CD4-positive, alpha-beta T cell treated with Interleukin-17A for 4 hours (primary cell): ENCODE results near the gene BPTF.
"Not testable (repeated sequence)": the region's sequence is repeated elsewhere in the genome, so short reads cannot be mapped to it uniquely, and the experiment has no call there.

ENCODE experiments used
- DNase-seq: peaks from one replicate; pipeline ENCODE4 v3.0.0-alpha.2; 2020; ENCODE audit warnings: mixed read lengths

The BPTF gene

DNA sequence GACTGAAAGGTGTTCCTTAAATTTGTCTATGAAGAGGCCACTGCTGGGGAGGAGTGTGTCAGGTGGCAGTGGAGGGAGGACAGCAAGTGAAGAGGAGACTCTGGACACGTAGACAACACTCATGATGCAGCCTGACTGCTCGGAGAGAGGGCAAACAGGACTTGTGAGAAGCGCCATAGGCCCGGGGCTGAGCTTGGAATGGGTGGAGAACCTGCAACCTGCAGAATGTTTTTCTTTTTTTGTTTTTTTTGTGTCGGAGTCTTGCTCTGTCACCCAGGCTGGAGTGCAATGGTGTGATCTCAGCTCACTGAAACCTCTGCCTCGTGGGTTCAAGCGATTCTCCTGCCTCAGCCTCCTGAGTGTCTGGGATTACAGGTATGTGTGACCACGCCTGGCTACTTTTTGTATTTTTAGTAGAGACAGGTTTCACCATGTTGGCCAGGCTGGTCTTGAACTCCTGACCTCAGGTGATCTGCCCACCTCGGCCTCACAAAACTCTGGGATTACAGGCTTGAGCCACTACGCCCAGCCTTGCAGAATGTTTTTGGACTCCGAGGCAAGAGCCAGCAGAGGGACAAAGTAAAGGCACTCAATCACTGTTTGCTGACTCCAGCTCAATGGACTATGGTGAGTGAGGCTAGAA lies 189.9 kb downstream of the BPTF start:
- no peak for DNase-seq

GRCh38 chr17:68016838-68017237 lies 191.5 kb downstream of the BPTF start:
- no peak for DNase-seq

DNA sequence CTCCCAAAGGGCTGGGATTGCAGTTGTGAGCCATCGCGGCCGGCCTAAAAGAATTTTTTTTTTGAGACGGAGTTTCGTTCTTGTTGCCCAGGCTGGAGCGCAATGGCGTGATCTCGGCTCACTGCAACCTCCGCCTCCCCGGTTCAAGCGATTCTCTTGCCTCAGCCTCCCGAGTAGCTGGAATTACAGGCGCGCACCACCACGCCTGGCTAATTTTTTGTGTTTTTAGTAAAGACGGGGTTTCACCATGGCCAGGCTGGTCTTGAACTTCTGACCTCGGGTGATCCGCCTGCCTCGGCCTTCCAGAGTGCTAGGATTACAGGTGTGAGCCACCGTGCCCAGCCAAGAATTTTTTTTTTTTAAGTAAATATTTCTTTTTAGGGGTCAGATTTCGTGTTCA lies 193.2 kb downstream of the BPTF start:
- not testable (repeated sequence) for DNase-seq

- DNase-seq: no peak
Measured at GRCh38 chr17:68019336-68019674, 194.0 kb downstream of the BPTF start.

- peak; percentile 94 for DNase-seq
Measured at GRCh38 chr17:68019675-68020408, 194.5 kb downstream of the BPTF start.

DNA sequence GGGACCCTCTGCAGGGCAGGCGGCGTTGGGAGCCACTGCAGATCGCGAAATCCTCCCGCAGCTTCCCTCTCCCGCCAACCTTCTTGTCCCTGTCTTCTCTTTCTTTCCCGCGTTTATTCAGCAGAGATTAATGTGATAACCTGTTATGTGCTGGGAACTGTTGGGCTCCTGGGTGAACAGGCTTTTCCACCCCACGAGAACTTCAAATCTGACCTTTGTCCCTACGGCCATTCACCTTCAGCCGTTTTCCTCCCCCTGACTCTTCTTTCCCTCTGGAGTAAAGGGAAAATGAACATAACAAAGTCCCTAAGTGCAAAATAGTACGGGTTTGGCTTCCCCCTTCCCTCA lies 195.1 kb downstream of the BPTF start:
- no peak for DNase-seq

DNA sequence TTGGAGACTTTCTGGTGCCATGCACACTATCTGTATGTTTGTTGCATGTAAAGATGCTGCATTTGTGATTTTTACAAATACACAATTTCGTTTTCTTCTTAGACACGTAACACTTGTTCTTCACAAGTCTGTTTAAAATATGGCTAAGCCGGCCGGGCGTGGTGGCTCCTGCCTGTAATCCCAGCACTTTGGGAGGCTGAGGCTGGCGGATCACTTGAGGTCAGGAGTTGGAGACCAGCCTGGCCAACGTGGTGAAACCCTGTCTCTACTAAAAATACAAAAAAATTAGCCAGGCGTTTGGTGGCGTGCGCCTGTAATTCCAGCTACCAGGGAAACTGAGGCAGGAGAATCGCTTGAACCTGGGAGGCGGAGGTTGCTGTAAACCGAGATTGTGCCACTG lies 195.5 kb downstream of the BPTF start:
- DNase-seq: not testable (repeated sequence)

DNA sequence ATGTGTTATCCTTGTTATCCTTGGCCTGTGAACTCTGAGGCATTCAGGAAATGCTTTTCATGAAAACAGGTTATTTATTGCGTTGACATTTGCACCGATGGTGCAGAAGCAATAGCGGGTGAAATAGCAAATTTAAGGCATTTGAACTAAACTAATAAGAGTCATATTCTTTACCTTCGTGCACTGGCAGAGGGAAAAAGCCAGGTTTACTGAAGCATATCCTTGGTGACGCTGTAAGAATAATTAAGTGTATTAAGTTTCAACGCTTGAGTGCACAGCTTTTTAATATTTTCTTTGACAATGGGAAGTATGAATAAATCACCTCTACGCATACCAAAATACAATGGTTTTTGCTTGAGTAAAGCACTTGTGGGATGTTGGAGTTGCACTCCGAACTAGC lies 196.7 kb downstream of the BPTF start:
- no peak for DNase-seq

GRCh38 chr17:68022547-68022946 lies 197.2 kb downstream of the BPTF start:
- DNase-seq: not testable (repeated sequence)

DNA sequence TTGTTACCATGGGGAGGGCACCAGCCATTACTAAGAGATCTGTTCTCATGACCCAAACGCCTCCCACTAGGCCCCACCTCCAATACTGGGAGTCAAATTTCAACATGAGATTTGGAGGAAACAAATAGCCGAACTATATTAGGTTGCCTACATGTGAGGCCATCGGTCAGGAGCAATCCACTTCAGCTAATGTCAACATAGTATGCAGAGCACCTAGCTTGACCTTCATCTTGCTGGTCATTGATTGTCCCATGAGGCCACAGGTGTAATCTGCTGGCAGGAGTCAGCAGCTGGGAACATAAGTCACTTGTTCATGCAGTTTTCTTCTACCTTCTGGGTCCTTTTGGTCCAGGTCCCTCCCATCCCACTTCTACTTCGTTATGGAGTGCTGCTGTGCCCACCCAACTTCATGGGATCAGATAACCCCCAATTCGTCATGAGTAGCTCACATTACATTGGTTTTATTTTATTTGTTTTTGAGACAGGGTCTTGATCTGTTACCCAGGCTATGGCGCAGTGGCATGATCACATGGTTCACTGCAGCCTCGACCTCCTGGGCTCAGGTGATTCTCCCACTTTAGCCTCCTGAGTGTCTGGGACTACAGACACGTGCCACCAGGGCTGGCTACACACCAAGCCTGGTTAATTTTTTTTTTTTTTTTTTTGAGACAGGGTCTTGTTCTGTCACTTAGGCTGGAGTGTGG lies 204.4 kb downstream of the BPTF start:
- DNase-seq: no peak
